WERI-Rb-1 (cell line): ENCODE measurements around the gene MT4.

Source experiments
- DNase-seq: peaks from one replicate; pipeline ENCODE4 v3.0.0-alpha.2; 2020
- H3K27ac ChIP-seq: fragments of 250-450 bp; sonication (Bioruptor Pico); 2 replicates; pipeline ENCODE4 v1.5.1; 2020; ENCODE audit warnings: mild to moderate bottlenecking, moderate library complexity
- H3K27me3 ChIP-seq: fragments of 250-450 bp; sonication (Bioruptor Pico); 2 replicates; pipeline ENCODE4 v1.5.1; 2021; ENCODE audit warnings: mild to moderate bottlenecking, low read depth, moderate library complexity; ENCODE audit not compliant: insufficient read depth, severe bottlenecking
- H3K36me3 ChIP-seq: fragments of 250-450 bp; sonication (Bioruptor Pico); 2 replicates; pipeline ENCODE4 v1.5.1; 2020; ENCODE audit warnings: mild to moderate bottlenecking, moderate library complexity
- H3K4me3 ChIP-seq: 2 replicates; pipeline ENCODE4 v1.5.1; 2011; ENCODE audit warnings: low read depth, mild to moderate bottlenecking, control low read depth, low read length
- H3K9me3 ChIP-seq: fragments of 250-450 bp; sonication (Bioruptor Pico); 2 replicates; pipeline ENCODE4 v1.5.1; 2021; ENCODE audit warnings: mild to moderate bottlenecking, moderate library complexity; ENCODE audit not compliant: severe bottlenecking
- TF ChIP-seq, protein P1 (sequence below): IDR thresholded peaks from 2 replicates; pipeline ENCODE4 v1.5.1; 2011; ENCODE audit warnings: low read depth, mild to moderate bottlenecking, control low read depth, inconsistent platforms, low read length

The MT4 gene

DNA sequence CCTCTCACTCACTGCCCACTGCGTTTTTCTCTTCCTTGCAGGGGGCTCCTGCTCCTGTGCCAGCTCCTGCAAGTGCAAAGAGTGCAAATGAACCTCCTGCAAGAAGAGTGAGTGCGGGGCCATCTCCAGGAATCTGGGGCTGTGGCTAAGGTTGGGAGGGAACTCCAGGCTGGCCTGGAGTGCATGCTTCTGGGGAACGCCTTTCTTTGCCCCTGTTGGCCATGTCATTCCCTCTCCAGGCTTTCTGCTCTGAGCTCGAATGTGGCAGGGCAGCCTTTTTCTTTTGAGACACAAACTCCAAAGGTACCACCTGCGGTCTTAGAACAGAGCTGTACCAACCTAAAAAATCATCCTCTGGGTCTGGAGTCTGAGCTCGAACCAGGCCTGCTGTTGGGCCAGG lies 53.3 kb downstream of the MT4 start:
- TF ChIP-seq, protein P1, sequence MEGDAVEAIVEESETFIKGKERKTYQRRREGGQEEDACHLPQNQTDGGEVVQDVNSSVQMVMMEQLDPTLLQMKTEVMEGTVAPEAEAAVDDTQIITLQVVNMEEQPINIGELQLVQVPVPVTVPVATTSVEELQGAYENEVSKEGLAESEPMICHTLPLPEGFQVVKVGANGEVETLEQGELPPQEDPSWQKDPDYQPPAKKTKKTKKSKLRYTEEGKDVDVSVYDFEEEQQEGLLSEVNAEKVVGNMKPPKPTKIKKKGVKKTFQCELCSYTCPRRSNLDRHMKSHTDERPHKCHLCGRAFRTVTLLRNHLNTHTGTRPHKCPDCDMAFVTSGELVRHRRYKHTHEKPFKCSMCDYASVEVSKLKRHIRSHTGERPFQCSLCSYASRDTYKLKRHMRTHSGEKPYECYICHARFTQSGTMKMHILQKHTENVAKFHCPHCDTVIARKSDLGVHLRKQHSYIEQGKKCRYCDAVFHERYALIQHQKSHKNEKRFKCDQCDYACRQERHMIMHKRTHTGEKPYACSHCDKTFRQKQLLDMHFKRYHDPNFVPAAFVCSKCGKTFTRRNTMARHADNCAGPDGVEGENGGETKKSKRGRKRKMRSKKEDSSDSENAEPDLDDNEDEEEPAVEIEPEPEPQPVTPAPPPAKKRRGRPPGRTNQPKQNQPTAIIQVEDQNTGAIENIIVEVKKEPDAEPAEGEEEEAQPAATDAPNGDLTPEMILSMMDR = no peak

More for the DNA sequence above, 53.3 kb downstream of the MT4 start:
- no peaks in the 10 kb centered on the region for H3K36me3 ChIP-seq
- no peak overlapping the region for H3K27ac ChIP-seq
- no peaks in the 10 kb centered on the region for H3K9me3 ChIP-seq
- no peak overlapping the region for H3K4me3 ChIP-seq
- no peaks in the 10 kb centered on the region for H3K27me3 ChIP-seq
- no peak for DNase-seq
